Measurements from ENCODE around the gene GNA15.

Gene GNA15

GRCh38 chr19:3213159-3213558, 77.3 kb downstream of the GNA15 start:
- no peak for FAIRE-seq

Data from colon (tissue), 2 donors.